OCI-LY7 (cell line): ENCODE results near the gene SERTAD1. TPM values are rescaled to one million over a fixed set of nuclear protein-coding genes. Genes with fewer than 3 reads are reported as not detected.

Experiments used
- BruUV-seq: library from RNA; stranded (reverse); fragments of 400-500 nt; replicated peaks from 2 replicates; lab custom pipeline; 2021; lab: Mats Ljungman, UMichigan
- CTCF ChIA-PET: fragments of 300-600 bp; sonication (Branson Sonifier 250); formaldehyde crosslinking; loops from one replicate; lab custom pipeline; 2022; ENCODE audit warnings: antibody characterized with exemption; ENCODE audit not compliant: unreplicated experiment; lab: Charles Lee
- POLR2A ChIA-PET: fragments of 300-600 bp; sonication (Branson Sonifier 250); formaldehyde crosslinking; loops from one replicate; lab custom pipeline; 2022; ENCODE audit warnings: antibody characterized with exemption; lab: Charles Lee
- DNase-seq: peaks from one replicate; pipeline ENCODE4 v3.0.0-alpha.2; 2015; ENCODE audit warnings: low spot score
- H2AFZ ChIP-seq: fragments of 200-600 bp; sonication (generic), shearing (Covaris generic); 2 replicates; pipeline ENCODE4 v1.6.1; 2014; ENCODE audit warnings: mild to moderate bottlenecking, antibody characterized with exemption, low read length, moderate library complexity
- H3K27ac ChIP-seq: fragments of 200-600 bp; sonication (generic); 2 replicates; pipeline ENCODE4 v1.5.1; 2014; ENCODE audit warnings: mixed run types, low read depth, mild to moderate bottlenecking, moderate library complexity, low read length, inconsistent platforms; ENCODE audit not compliant: poor library complexity, severe bottlenecking
- H3K36me3 ChIP-seq: fragments of 200-600 bp; sonication (generic); 2 replicates; pipeline ENCODE4 v1.6.1; 2014; ENCODE audit warnings: mild to moderate bottlenecking, antibody characterized with exemption, low read length, moderate library complexity, mixed read lengths; ENCODE audit not compliant: insufficient read depth
- H3K4me1 ChIP-seq: fragments of 200-600 bp; sonication (generic); 2 replicates; pipeline ENCODE4 v1.5.1; 2014; ENCODE audit warnings: mild to moderate bottlenecking, low read length; ENCODE audit not compliant: insufficient read depth, poor library complexity, severe bottlenecking
- H3K4me2 ChIP-seq: fragments of 200-600 bp; sonication (generic); 2 replicates; pipeline ENCODE4 v1.6.1; 2014; ENCODE audit warnings: mild to moderate bottlenecking, low read length
- H3K4me3 ChIP-seq: fragments of 200-600 bp; sonication (generic); 2 replicates; pipeline ENCODE4 v1.5.1; 2014; ENCODE audit warnings: mild to moderate bottlenecking, low read depth, low read length; ENCODE audit not compliant: poor library complexity, severe bottlenecking
- H3K79me2 ChIP-seq: fragments of 200-600 bp; sonication (generic); 2 replicates; pipeline ENCODE4 v1.6.1; 2016; ENCODE audit warnings: low read depth, mild to moderate bottlenecking, low read length, moderate library complexity, mixed read lengths; ENCODE audit not compliant: insufficient read depth
- H3K9me2 ChIP-seq: fragments of 200-600 bp; sonication (generic); 2 replicates; pipeline ENCODE4 v1.6.1; 2016; ENCODE audit warnings: mild to moderate bottlenecking, low read length, mixed read lengths; ENCODE audit not compliant: insufficient read depth
- H3K9me3 ChIP-seq: fragments of 200-600 bp; sonication (generic); 2 replicates; pipeline ENCODE4 v1.6.1; 2014; ENCODE audit warnings: mild to moderate bottlenecking, mixed run types, low read length, mixed read lengths
- H4K20me1 ChIP-seq: fragments of 200-600 bp; sonication (generic); 2 replicates; pipeline ENCODE4 v1.6.1; 2014; ENCODE audit warnings: mild to moderate bottlenecking, antibody characterized with exemption, low read length, moderate library complexity, mixed read lengths; ENCODE audit not compliant: insufficient read depth
- EZH2phosphoT487 ChIP-seq: fragments of 200-600 bp; sonication (generic); IDR thresholded peaks from 2 replicates; pipeline ENCODE4 v1.6.1; 2018; ENCODE audit warnings: low read depth, borderline replicate concordance, mild to moderate bottlenecking, mixed run types, antibody characterized with exemption, low read length, moderate library complexity, mixed read lengths
- intact Hi-C: fragments of 100-400 bp; cut with micrococcal nuclease; formaldehyde crosslinking; loops from one replicate; pipeline ENCODE4 v1.10.0; 2022; ENCODE audit not compliant: unreplicated experiment
- total RNA-seq, 2 experiments: library from RNA; depleted of rRNA in 1 of 2; stranded (reverse); fragments of >200 nt in 1 of 2; shearing (Covaris generic) in 1 of 2; gene quantifications; 2 replicates each; pipeline ENCODE4 v1.2.3, GENCODE V29; 2014 to 2022
- TF ChIP-seq, protein P1 (sequence below): fragments of 200-600 bp; sonication (generic); conservative IDR thresholded peaks from 2 replicates; pipeline ENCODE4 v1.5.1; 2014; ENCODE audit warnings: mild to moderate bottlenecking, antibody characterized with exemption, low read length, moderate library complexity, mixed read lengths

The SERTAD1 gene
- total RNA-seq, 2 experiments from 2014 or later = 5.7 to 6.1 TPM

DNA sequence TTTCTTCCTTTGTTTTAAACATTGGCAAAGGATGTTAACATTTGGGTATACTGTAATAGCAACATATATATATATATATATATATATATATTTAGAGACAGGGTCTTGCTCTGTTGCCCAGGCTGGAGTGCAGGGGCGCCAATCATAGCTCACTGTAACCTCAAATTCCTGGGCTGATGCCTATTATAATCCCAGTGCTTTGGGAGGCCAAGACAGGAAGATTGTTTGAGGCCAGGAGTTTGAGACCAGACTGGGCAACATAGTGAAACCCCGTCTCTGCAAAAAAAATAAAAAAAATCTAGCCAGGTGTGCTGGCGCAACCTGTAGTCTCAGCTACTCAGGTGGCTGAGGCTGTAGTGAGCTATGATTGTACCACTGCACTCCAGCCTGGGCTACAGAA, 34.4 kb upstream of the SERTAD1 start:
- Histone ChIP-seq H3K4me1 (peaks cover 41% of the 10 kb centered on the region), H3K4me3 (no peak overlapping the region), H3K79me2 (no peaks in the 10 kb centered on the region), H4K20me1 (no peaks in the 10 kb centered on the region), H3K36me3 (no peaks in the 10 kb centered on the region), H3K27ac (no peak overlapping the region), H3K9me2 (no peaks in the 10 kb centered on the region), H3K4me2 (no peak overlapping the region), H2AFZ (no peak overlapping the region), H3K9me3 (no peaks in the 10 kb centered on the region)
- BruUV-seq = no TSS peak
- TF ChIP-seq, protein P1, sequence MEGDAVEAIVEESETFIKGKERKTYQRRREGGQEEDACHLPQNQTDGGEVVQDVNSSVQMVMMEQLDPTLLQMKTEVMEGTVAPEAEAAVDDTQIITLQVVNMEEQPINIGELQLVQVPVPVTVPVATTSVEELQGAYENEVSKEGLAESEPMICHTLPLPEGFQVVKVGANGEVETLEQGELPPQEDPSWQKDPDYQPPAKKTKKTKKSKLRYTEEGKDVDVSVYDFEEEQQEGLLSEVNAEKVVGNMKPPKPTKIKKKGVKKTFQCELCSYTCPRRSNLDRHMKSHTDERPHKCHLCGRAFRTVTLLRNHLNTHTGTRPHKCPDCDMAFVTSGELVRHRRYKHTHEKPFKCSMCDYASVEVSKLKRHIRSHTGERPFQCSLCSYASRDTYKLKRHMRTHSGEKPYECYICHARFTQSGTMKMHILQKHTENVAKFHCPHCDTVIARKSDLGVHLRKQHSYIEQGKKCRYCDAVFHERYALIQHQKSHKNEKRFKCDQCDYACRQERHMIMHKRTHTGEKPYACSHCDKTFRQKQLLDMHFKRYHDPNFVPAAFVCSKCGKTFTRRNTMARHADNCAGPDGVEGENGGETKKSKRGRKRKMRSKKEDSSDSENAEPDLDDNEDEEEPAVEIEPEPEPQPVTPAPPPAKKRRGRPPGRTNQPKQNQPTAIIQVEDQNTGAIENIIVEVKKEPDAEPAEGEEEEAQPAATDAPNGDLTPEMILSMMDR = no peak
- TF ChIP-seq EZH2phosphoT487 = no peak
- CTCF ChIA-PET = no interaction called here
- POLR2A ChIA-PET = interaction anchor here (0.7 to 1.1 kb wide), 2 partner anchors 24 to 111 kb away, joined by 3 to 4 read pairs; no protein-coding TSS in a partner anchor
- intact Hi-C loops = loop anchor here (5.0 kb wide), 2 partner anchors 53 to 153 kb away; no protein-coding TSS in a partner anchor
- DNase-seq = no peak

DNA sequence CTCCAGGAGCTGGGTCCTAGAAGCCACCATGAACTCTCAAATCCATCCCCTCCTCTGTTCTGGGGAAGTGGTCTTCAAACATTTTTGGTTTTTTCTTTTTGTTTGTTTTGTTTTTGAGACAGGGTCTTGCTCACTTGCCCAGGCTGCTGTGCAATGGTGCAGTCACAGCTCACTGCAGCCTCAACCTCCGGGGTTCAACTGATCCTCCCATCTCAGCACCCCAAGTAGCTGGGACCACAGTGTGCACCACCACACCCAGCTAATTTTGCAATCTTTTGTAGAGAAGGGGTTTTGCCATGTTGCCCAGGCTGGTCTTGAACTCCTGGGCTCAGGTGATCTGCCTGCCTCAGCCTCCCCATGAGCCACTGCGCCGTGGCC, 32.8 kb upstream of the SERTAD1 start:
- H3K4me2 ChIP-seq = no peak overlapping the region
- no peaks in the 10 kb centered on the region for H3K79me2 ChIP-seq
- no peaks in the 10 kb centered on the region for H3K36me3 ChIP-seq
- TF ChIP-seq, protein P1 = no peak
- TF ChIP-seq EZH2phosphoT487 = no peak
- intact Hi-C loops = no loop called here
- BruUV-seq = no TSS peak
- no peak overlapping the region for H2AFZ ChIP-seq
- ChIA-PET CTCF (interaction anchor here (0.6 kb wide), 1 partner anchor 38 kb away, joined by 3 read pairs; no protein-coding TSS in a partner anchor), POLR2A (no interaction called here)
- no peaks in the 10 kb centered on the region for H3K9me2 ChIP-seq
- no peak for DNase-seq
- H3K9me3 ChIP-seq = no peaks in the 10 kb centered on the region
- no peak overlapping the region for H3K4me3 ChIP-seq
- H4K20me1 ChIP-seq = no peaks in the 10 kb centered on the region
- H3K27ac ChIP-seq = no peak overlapping the region
- H3K4me1 ChIP-seq = peaks cover 32% of the 10 kb centered on the region

DNA sequence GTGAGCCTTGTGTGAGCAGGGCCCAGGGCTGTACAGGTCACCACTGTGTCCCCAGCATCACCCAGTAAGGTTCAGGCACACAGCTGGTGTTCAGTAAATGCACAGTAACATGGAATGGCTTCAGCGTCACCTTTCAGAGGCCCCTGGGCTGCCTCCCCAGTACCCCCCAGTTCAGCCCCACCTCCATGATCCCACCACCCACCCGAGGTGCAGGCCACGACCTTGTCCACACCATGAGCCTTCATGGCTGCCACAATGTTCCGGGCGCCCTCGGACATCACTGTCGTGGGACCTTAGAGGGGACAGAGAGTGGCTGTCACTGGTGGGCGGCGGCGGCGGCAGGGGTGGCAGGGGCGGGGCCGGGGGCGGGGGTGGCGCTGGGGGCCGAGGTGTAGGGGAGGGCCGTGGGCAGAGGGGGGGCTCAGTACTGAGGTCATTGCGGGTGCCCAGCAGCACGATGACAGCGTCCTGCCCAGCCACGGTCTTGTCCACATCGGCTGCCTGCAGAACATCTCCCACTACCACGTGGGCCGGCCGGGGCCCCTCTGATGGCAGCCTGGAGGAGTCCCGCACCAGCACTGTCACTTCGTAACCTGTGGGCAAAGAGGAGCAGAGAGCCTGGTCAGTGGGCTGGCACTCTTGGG, 32.3 kb upstream of the SERTAD1 start:
- H4K20me1 ChIP-seq = no peaks in the 10 kb centered on the region
- H3K79me2 ChIP-seq = no peaks in the 10 kb centered on the region
- H3K9me3 ChIP-seq = no peaks in the 10 kb centered on the region
- no peaks in the 10 kb centered on the region for H3K9me2 ChIP-seq
- intact Hi-C loops = no loop called here
- peaks cover 30% of the 10 kb centered on the region for H3K4me1 ChIP-seq
- H3K36me3 ChIP-seq = no peaks in the 10 kb centered on the region
- CTCF ChIA-PET = no interaction called here
- BruUV-seq = no TSS peak
- no peak overlapping the region for H3K4me2 ChIP-seq
- DNase-seq = no peak
- no peak overlapping the region for H3K27ac ChIP-seq
- TF ChIP-seq EZH2phosphoT487 = no peak
- no peak overlapping the region for H2AFZ ChIP-seq
- H3K4me3 ChIP-seq = no peak overlapping the region
- POLR2A ChIA-PET = interaction anchor here (0.6 kb wide), 1 partner anchor 18 kb away, joined by 6 read pairs; no protein-coding TSS in a partner anchor
